Stimulated activated CD4-positive, alpha-beta T cell treated with anti-CD3 and anti-CD28 coated beads, Interleukin-2, amount 100 ng/mL, for 24 hours (primary cell): ENCODE measurements around the gene CTXND1.
"Not testable (repeated sequence)": the region's sequence is repeated elsewhere in the genome, so short reads cannot be mapped to it uniquely, and the experiment has no call there.

ENCODE experiments used
- DNase-seq, 2 donors: peaks; one replicate each; pipeline ENCODE4 v3.0.0-alpha.2; 2020

CTXND1 gene

GRCh38 chr15:80252121-80252518 is at the start of gene CTXND1:
CTXND1 (minus strand) TSS chr15:80252213; CDS start chr15:80201949, 50,264 bp downstream.
- no peak for DNase-seq

- no peak for DNase-seq
Observed at GRCh38 chr15:80301472-80301871, 49.5 kb upstream of the CTXND1 start.

GRCh38 chr15:80295777-80296176 is 43.8 kb upstream of the CTXND1 start:
- DNase-seq = not testable (repeated sequence)

DNA sequence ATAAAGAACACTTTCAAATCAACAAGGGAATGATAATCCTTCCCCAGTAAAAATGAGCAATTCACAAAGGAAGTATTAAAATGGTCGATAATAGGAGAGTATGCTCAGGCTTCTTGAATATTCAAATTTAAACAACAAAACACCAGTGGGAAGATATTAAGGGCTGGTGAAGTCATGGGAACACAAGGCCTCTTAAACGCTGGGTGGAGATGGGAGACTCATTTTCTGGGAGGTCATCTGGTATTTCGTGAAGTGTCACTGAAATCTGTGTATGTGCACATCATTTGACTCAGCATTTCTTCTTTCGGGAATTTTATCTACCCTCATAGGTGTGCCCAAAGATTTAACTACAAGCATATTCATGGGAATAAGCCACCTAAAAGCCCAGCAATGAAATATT is 40.1 kb upstream of the CTXND1 start:
- no peak for DNase-seq

- DNase-seq = not testable (repeated sequence)
Observed at GRCh38 chr15:80290891-80291290, 38.9 kb upstream of the CTXND1 start.

- no peak for DNase-seq
Observed at GRCh38 chr15:80289528-80290495, 37.8 kb upstream of the CTXND1 start.

- no peak for DNase-seq
Observed at GRCh38 chr15:80288131-80288530, 36.1 kb upstream of the CTXND1 start.

DNA sequence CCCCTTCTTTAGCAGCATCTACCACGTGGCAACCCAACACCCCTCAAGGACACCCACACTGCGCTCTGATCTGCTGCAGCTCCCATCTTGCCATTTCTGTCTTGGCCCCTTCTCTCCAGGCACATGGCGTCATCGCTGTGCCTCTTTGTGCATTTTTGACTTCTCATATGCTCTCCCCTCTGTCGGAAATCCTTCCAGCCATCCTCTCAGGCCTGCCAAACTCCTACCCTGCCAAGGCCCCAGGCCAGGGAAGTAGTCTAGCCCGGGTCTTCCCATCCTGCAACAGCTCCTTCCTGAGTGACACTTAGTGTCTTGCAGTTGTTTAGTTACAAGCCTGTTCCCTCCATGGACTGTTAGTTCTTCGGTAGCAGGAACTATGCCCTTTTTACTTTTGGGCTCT is 34.0 kb upstream of the CTXND1 start:
- no peak for DNase-seq

DNA sequence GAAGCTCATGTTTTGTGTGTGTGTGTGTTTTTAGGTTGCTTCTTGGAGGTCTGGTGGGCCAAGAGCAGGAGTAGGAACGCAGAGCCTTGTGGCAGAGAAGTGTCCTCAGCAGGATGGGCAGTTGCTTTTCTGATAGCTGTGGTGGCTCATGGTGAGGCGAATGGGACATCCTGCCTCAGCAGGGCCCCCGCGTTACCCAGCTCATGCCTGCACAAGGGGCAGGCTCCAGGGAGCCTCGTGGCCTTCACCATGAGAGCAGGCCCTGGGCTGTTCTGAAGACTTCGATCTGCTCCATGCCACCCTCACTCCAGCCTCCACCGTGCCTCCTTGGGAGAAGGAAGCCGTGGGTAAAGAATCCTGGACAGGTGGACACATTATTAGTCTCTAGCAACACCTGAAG is 33.4 kb upstream of the CTXND1 start:
- DNase-seq = no peak

GRCh38 chr15:80283531-80283930 is 31.5 kb upstream of the CTXND1 start:
- DNase-seq = no peak

- no peak for DNase-seq
Observed at GRCh38 chr15:80277147-80277546, 25.1 kb upstream of the CTXND1 start.

- no peak for DNase-seq
Observed at GRCh38 chr15:80275961-80276360, 23.9 kb upstream of the CTXND1 start.

DNA sequence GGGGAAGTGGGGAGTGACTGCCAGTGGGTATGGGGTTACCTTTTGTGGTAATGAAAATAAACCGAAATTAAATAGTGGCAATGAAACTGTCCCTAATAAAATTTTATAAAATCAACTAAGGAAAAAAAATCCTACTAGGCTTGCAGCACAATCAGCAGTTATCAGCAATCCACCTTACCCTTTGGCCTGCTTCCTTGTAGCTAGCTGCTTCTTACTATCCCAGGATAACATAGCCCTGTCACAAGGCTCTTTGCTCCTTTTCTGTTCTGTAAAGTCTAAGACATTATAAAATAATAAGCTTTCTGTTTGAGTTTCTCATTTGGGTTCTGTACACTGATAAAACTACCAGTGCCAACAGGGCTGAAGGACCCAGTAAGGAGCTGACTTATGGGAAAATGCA is 23.0 kb upstream of the CTXND1 start:
- no peak for DNase-seq

GRCh38 chr15:80274554-80274953 is 22.5 kb upstream of the CTXND1 start:
- DNase-seq = no peak

- DNase-seq = no peak
Observed at GRCh38 chr15:80272987-80273386, 21.0 kb upstream of the CTXND1 start.

- no peak for DNase-seq
Observed at GRCh38 chr15:80270472-80270871, 18.5 kb upstream of the CTXND1 start.

GRCh38 chr15:80268101-80268500 is 16.1 kb upstream of the CTXND1 start:
- no peak for DNase-seq

- DNase-seq = no peak
Observed at GRCh38 chr15:80267658-80268057, 15.6 kb upstream of the CTXND1 start.

- no peak for DNase-seq
Observed at GRCh38 chr15:80266745-80267144, 14.7 kb upstream of the CTXND1 start.

GRCh38 chr15:80266113-80266512 is 14.1 kb upstream of the CTXND1 start:
- DNase-seq = no peak

DNA sequence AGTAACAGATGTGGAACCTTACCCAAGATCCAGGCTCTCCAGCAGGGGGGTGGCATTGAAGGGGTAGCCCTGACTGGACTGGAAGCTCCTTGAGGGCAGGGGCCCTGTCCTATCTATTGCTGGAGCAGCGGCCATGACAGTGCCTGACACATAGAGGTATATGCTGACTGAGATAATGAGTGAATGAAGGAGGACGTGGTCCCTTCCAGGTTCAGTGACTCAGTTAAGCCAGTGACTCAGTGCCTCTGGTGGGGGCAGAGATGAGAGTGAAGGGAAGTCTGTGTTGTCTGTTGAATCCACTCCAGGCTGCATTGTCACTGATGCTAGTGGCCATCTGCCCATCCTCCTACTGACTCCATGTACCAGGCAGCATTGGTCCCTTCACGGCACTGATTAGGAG is 13.0 kb upstream of the CTXND1 start:
- DNase-seq = peak; percentile 18 to 27

GRCh38 chr15:80264031-80264430 is 12.0 kb upstream of the CTXND1 start:
- no peak for DNase-seq

DNA sequence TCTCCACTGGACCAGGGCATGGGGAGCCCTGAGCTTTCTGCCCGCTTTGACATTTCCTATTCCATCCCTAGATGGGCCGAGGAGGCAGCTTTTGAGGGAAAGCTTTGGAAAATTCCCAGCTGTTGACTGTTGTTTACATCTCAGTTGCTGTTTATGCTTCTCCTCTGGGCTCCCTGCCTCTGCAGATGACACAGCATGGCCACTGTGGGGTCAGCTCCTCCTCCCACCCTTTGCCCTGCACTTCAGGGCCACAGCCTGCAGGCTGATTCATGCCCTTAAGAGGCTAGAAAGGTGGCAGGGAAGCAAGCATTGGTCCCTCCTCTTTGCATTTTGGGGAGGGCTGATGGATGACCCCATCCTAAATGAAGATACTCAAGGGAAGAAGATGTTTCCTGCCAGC is 8.5 kb upstream of the CTXND1 start:
- DNase-seq = no peak

DNA sequence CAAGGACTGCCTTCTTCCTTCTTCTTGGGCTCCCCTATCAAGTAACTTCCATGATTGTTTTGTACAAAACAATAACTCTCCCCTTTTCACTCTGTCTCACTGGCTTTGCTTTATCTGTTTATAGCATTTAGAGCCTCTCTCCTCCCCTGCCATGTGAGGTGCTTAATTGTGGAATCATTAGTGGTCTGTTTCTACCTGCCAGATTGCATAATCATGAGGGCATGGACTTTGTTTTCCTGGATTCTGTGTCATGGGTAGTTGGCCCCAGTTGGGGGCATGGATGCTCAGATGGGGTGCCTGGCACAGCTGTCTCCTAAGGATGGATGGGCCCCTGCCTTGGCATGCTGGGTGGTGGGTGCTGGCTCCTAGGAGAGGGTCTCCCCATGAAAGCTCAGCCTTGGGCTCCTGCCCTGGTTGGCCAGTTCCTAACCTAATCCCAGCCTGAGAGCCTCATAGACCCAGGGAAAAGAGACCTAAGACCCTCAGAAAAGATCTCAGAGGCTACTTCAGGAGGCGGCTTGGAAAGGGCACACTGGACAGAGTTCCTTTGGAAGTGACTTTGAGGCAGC is 8.0 kb upstream of the CTXND1 start:
- DNase-seq = no peak
